Astrocyte (in vitro differentiated cells and primary cell): Measurements from ENCODE around the gene GEMIN2. TPM values are rescaled to one million over a fixed set of nuclear protein-coding genes. Genes with fewer than 3 reads are reported as not detected.
"Not testable (repeated sequence)": the region's sequence is repeated elsewhere in the genome, so short reads cannot be mapped to it uniquely, and the experiment has no call there.

ENCODE experiments used
- DNase-seq: peaks from one replicate; pipeline ENCODE4 v3.0.0-alpha.2; 2010; ENCODE audit warnings: low read depth
- FAIRE-seq: peaks from 2 replicates; lab custom pipeline; 2011; peaks lifted over from hg19 to GRCh38; lab: Jason Lieb, UNC
- H2AFZ ChIP-seq: 2 replicates; pipeline ENCODE4 v1.6.0; 2012; ENCODE audit warnings: low read depth, low read length, inconsistent platforms
- H3K27ac ChIP-seq: 2 replicates; pipeline ENCODE4 v1.5.1; 2011; ENCODE audit warnings: low read depth, low read length, inconsistent platforms
- H3K27me3 ChIP-seq: 2 replicates; pipeline ENCODE4 v1.6.0; 2011; ENCODE audit warnings: low read length, inconsistent platforms; ENCODE audit not compliant: insufficient read depth
- H3K36me3 ChIP-seq: 2 replicates; pipeline ENCODE4 v1.5.1; 2011; ENCODE audit warnings: low read length, inconsistent platforms; ENCODE audit not compliant: insufficient read depth
- H3K4me1 ChIP-seq: 2 replicates; pipeline ENCODE4 v1.5.1; 2011; ENCODE audit warnings: low read length, inconsistent platforms; ENCODE audit not compliant: insufficient read depth
- H3K4me2 ChIP-seq: 2 replicates; pipeline ENCODE4 v1.6.0; 2012; ENCODE audit warnings: low read length, inconsistent platforms
- H3K4me3 ChIP-seq: 2 replicates; pipeline ENCODE4 v1.5.1; 2011; ENCODE audit warnings: low read depth, mild to moderate bottlenecking, low read length, inconsistent platforms; ENCODE audit not compliant: insufficient read depth
- H3K79me2 ChIP-seq: 2 replicates; pipeline ENCODE4 v1.6.0; 2012; ENCODE audit warnings: mild to moderate bottlenecking, low read length, inconsistent platforms; ENCODE audit not compliant: insufficient read depth
- H3K9ac ChIP-seq: 2 replicates; pipeline ENCODE4 v1.6.0; 2012; ENCODE audit warnings: mild to moderate bottlenecking, low read length, inconsistent platforms
- H3K9me3 ChIP-seq: 2 replicates; pipeline ENCODE4 v1.5.1; 2012; ENCODE audit warnings: low read depth, mild to moderate bottlenecking, low read length, inconsistent platforms; ENCODE audit not compliant: insufficient read depth
- H4K20me1 ChIP-seq: 2 replicates; pipeline ENCODE4 v1.6.0; 2012; ENCODE audit warnings: low read length, inconsistent platforms; ENCODE audit not compliant: insufficient read depth
- H3K27ac Mint-ChIP-seq: one replicate; pipeline ENCODE4 v1.8.0; 2021; ENCODE audit warnings: mild to moderate bottlenecking, mixed read lengths; ENCODE audit not compliant: unreplicated experiment
- H3K27me3 Mint-ChIP-seq: one replicate; pipeline ENCODE4 v1.8.0; 2021; ENCODE audit warnings: low read depth, mixed read lengths; ENCODE audit not compliant: unreplicated experiment
- H3K36me3 Mint-ChIP-seq: one replicate; pipeline ENCODE4 v1.8.0; 2021; ENCODE audit warnings: low read depth, mixed read lengths; ENCODE audit not compliant: unreplicated experiment
- H3K4me1 Mint-ChIP-seq: one replicate; pipeline ENCODE4 v1.8.0; 2021; ENCODE audit warnings: low read depth, mixed read lengths; ENCODE audit not compliant: unreplicated experiment
- H3K4me3 Mint-ChIP-seq: one replicate; pipeline ENCODE4 v1.8.0; 2021; ENCODE audit warnings: mild to moderate bottlenecking, moderate library complexity, mixed read lengths; ENCODE audit not compliant: unreplicated experiment
- H3K9me3 Mint-ChIP-seq: one replicate; pipeline ENCODE4 v1.8.0; 2021; ENCODE audit warnings: mild to moderate bottlenecking, mixed read lengths; ENCODE audit not compliant: unreplicated experiment
- CTCF ChIP-seq: IDR thresholded peaks from 2 replicates; pipeline ENCODE4 v1.5.1; 2011; ENCODE audit warnings: low read depth, mild to moderate bottlenecking, inconsistent platforms, low read length, moderate library complexity; ENCODE audit not compliant: insufficient read depth
- EZH2 ChIP-seq: IDR thresholded peaks from 2 replicates; pipeline ENCODE4 v1.6.1; 2012; ENCODE audit warnings: mild to moderate bottlenecking, low read length, inconsistent platforms; ENCODE audit not compliant: insufficient read depth
- total RNA-seq: library from RNA; stranded (reverse); gene quantifications from 2 replicates; pipeline ENCODE4 v1.2.1, GENCODE V29; 2021

Gene GEMIN2
- total RNA-seq, 1 donor from 2014 or later, result 12.4 TPM

- no peaks in the 10 kb centered on the region for H3K27me3 Mint-ChIP-seq
- H3K27ac ChIP-seq, result no peak overlapping the region
- no peak overlapping the region for H3K4me3 ChIP-seq
- H3K36me3 ChIP-seq, result peaks cover 38% of the 10 kb centered on the region
- H3K27ac Mint-ChIP-seq, result no peak overlapping the region
- no peak overlapping the region for H3K4me2 ChIP-seq
- H3K9ac ChIP-seq, result no peak overlapping the region
- H2AFZ ChIP-seq, result no peak overlapping the region
- H3K4me1 Mint-ChIP-seq, result no peaks in the 10 kb centered on the region
- H3K36me3 Mint-ChIP-seq, result peaks cover 8% of the 10 kb centered on the region
- no peak for DNase-seq
- no peak overlapping the region for H3K4me3 Mint-ChIP-seq
- peaks cover 29% of the 10 kb centered on the region for H4K20me1 ChIP-seq
- no peaks in the 10 kb centered on the region for H3K27me3 ChIP-seq
- no peaks in the 10 kb centered on the region for H3K9me3 ChIP-seq
- H3K79me2 ChIP-seq, result peaks cover 42% of the 10 kb centered on the region
- no peaks in the 10 kb centered on the region for H3K4me1 ChIP-seq
- no peak for TF ChIP-seq CTCF
- TF ChIP-seq EZH2, result no peak
- FAIRE-seq, result no peak
- no peaks in the 10 kb centered on the region for H3K9me3 Mint-ChIP-seq
These were observed 44.2 kb downstream of the GEMIN2 start for GRCh38 chr14:39158222-39158858.

- H4K20me1 ChIP-seq, result peaks cover 33% of the 10 kb centered on the region
- H3K4me1 Mint-ChIP-seq, result no peaks in the 10 kb centered on the region
- H3K9me3 Mint-ChIP-seq, result no peaks in the 10 kb centered on the region
- H3K27ac Mint-ChIP-seq, result no peak overlapping the region
- no peak overlapping the region for H3K27ac ChIP-seq
- H3K4me1 ChIP-seq, result no peaks in the 10 kb centered on the region
- H3K4me3 ChIP-seq, result no peak overlapping the region
- no peaks in the 10 kb centered on the region for H3K27me3 ChIP-seq
- no peak overlapping the region for H3K4me3 Mint-ChIP-seq
- no peak for TF ChIP-seq EZH2
- no peak for TF ChIP-seq CTCF
- no peak overlapping the region for H2AFZ ChIP-seq
- H3K79me2 ChIP-seq, result peaks cover 61% of the 10 kb centered on the region
- H3K36me3 ChIP-seq, result peaks cover 32% of the 10 kb centered on the region
- H3K9me3 ChIP-seq, result no peaks in the 10 kb centered on the region
- peaks cover 13% of the 10 kb centered on the region for H3K36me3 Mint-ChIP-seq
- FAIRE-seq (no peak), DNase-seq (no peak)
- no peaks in the 10 kb centered on the region for H3K27me3 Mint-ChIP-seq
- H3K4me2 ChIP-seq, result no peak overlapping the region
- H3K9ac ChIP-seq, result no peak overlapping the region
These were observed 46.4 kb downstream of the GEMIN2 start for GRCh38 chr14:39160494-39160893.

GRCh38 chr14:39167797-39168320 is 53.7 kb downstream of the GEMIN2 start:
- peaks cover 15% of the 10 kb centered on the region for H3K4me1 Mint-ChIP-seq
- H3K9me3 Mint-ChIP-seq, H3K9me3 ChIP-seq, DNase-seq, H3K27ac Mint-ChIP-seq, H3K36me3 ChIP-seq, H2AFZ ChIP-seq, H3K4me1 ChIP-seq, H3K27me3 Mint-ChIP-seq, FAIRE-seq, H3K27me3 ChIP-seq, H3K4me3 ChIP-seq, H3K36me3 Mint-ChIP-seq, H3K27ac ChIP-seq: not testable (repeated sequence)
- Histone ChIP-seq H3K9ac (peak overlapping the region; percentile 98), H3K79me2 (peaks cover 67% of the 10 kb centered on the region), H4K20me1 (peaks cover 20% of the 10 kb centered on the region), H3K4me2 (peak overlapping the region; percentile 90)
- H3K4me3 Mint-ChIP-seq, result peak overlapping the region; percentile 91
